Transverse colon (tissue), 4 donors: ENCODE data around the gene SBF2. TPM values are rescaled to one million over a fixed set of nuclear protein-coding genes. Genes with fewer than 3 reads are reported as not detected.

Experiments used
- DNase-seq: peaks from one replicate; pipeline ENCODE4 v3.0.0-alpha.2; 2019
- H3K27ac ChIP-seq, 4 donors: fragments of 200-600 bp; sonication (generic); 2 replicates each; pipeline ENCODE4 v1.5.1; 2016 to 2018; ENCODE audit warnings: inconsistent platforms in 4 of 4
- H3K27me3 ChIP-seq: fragments of 200-600 bp; sonication (generic); 2 replicates; pipeline ENCODE4 v1.5.1; 2017; ENCODE audit warnings: inconsistent platforms
- H3K36me3 ChIP-seq, 4 donors: fragments of 200-600 bp; sonication (generic); 2 replicates each; pipeline ENCODE4 v1.5.1; 2017 to 2019; ENCODE audit warnings: inconsistent platforms in 4 of 4
- H3K4me1 ChIP-seq, 4 donors: fragments of 200-600 bp; sonication (generic); 2 replicates each; pipeline ENCODE4 v1.5.1; 2017 to 2020; ENCODE audit warnings: inconsistent platforms in 4 of 4
- H3K4me3 ChIP-seq, 4 donors: fragments of 200-600 bp; sonication (generic); 1 replicate in 1 of 4; 2 replicates in 3 of 4; pipeline versions ENCODE4 v1.5.1 to v1.6.1; 2017 to 2019; ENCODE audit warnings: inconsistent platforms in 4 of 4
- H3K9me3 ChIP-seq, 2 donors: fragments of 200-600 bp; sonication (generic); 2 replicates each; pipeline ENCODE4 v1.5.1; 2017 to 2019; ENCODE audit warnings: inconsistent platforms in 2 of 2
- CTCF ChIP-seq, 5 experiments: fragments of 200-600 bp in 3 of 5; fragments of 450-650 bp in 2 of 5; sonication (generic) in 3 of 5; IDR thresholded peaks; 1 replicate in 2 of 5; 2 replicates in 3 of 5; pipeline ENCODE4 v1.5.1; 2016 to 2017; ENCODE audit warnings: antibody characterized with exemption in 5 of 5, inconsistent platforms in 3 of 5, mild to moderate bottlenecking in 2 of 5, moderate library complexity in 1 of 5
- EP300 ChIP-seq: sonication (generic); formaldehyde crosslinking; IDR thresholded peaks from one replicate; pipeline ENCODE4 v1.6.1; 2017; ENCODE audit warnings: antibody characterized with exemption, low read depth
- POLR2A ChIP-seq: fragments of 450-650 bp; IDR thresholded peaks from one replicate; pipeline ENCODE4 v1.6.1; 2016; ENCODE audit warnings: antibody characterized with exemption, mild to moderate bottlenecking, moderate library complexity
- POLR2AphosphoS5 ChIP-seq, 3 donors: sonication (generic); formaldehyde crosslinking; IDR thresholded peaks; one replicate each; pipeline ENCODE4 v1.6.1; 2016; ENCODE audit warnings: antibody characterized with exemption in 3 of 3
- WGBS, 2 donors: methylation state at CpG; one replicate each; pipeline ENCODE4 v1.1.5; 2018; ENCODE audit warnings: low coverage in 1 of 2; 5-methylcytosine and 5-hydroxymethylcytosine counted together
- in situ Hi-C, 4 donors: fragments of 200-750 bp; cut with MboI; loops; one replicate each; pipeline versions ENCODE4 v1.15.0 to v1.15.1; 2017; ENCODE audit warnings: low sequenced_read_pairs in 3 of 4, low pct_ligation_motif_present in 1 of 4, low pct_unique_long_range_greater_than_20kb in 1 of 4
- intact Hi-C: fragments of 100-400 bp; cut with DNase I; formaldehyde crosslinking; loops from one replicate; pipeline ENCODE4 v1.15.1; 2023; ENCODE audit warnings: low total_unique reads
- total RNA-seq, 4 donors: library from RNA; depleted of rRNA; stranded (reverse); fragments of >200 nt; gene quantifications; one replicate each; pipeline ENCODE4 v1.1.0, GENCODE V29; 2016

The SBF2 gene
- total RNA-seq, 4 donors from 2014 or later, result 46.4 to 71.0 (median 54.8) TPM

DNA sequence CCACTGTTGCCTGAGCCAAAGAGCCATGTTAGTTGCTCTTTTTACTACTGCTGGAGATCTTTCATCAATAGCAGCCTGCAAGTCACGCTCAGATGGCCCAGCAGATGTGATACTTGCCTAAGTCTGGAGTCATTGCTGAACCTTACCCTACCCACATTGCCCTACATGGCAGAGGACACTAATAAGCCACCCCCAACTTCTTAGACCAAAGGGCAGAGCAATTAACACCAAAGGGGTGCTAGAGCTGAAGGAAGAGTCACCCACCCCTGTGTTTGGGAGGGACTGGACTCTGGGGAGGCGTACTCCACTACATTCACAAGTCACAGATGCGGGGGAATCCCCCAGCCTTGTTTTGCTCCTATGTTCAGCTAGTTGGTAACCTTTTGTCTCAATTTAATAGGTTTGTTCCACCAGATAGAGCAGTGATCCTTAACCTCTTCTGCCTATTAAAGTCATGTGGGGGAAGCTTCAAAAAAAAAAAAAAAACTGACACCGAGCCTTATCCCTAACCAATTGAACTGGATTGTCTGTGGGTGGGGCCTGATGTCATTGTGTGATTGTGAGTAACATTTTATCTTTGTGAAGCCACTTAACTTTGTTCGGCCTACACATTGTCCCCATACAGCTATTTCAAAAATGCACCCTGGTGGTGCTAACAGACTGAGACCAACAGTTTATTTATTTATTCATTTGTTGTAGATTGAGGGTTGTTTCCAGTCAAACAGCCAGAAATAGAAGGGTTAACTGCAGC is 23.9 kb upstream of the SBF2 start:
- Histone ChIP-seq H3K4me1 (peaks cover 6 to 20% (median 11%) of the 10 kb centered on the region in 4 donors), H3K9me3 (no peaks in the 10 kb centered on the region), H3K27ac (peak overlapping the region; percentile 34 to 49 (median 48)), H3K27me3 (no peaks in the 10 kb centered on the region), H3K36me3 (no peaks in the 10 kb centered on the region), H3K4me3 (no peak overlapping the region)
- in situ Hi-C loops, result loop anchor here (10.0 to 25.0 kb wide), 5 partner anchors 103 to 563 kb away; no protein-coding TSS in a partner anchor
- WGBS, 2 donors, result 64 to 73% methylated on average over 3 to 5 of the region's 5 CpGs
- no peak for DNase-seq
- intact Hi-C loops, result no loop called here
- TF ChIP-seq CTCF (IDR thresholded peaks at IDR 0.05) (no peak), POLR2A (no peak), EP300 (no peak), POLR2AphosphoS5 (IDR thresholded peaks at IDR 0.05) (no peak)

- intact Hi-C loops, result no loop called here
- WGBS, 2 donors, result 72 to 74% methylated on average over 2 to 4 of the region's 4 CpGs
- Histone ChIP-seq H3K27ac (peak overlapping the region in 3 of 4 donors; percentile 34 to 48 (median 47)), H3K36me3 (no peaks in the 10 kb centered on the region), H3K9me3 (no peaks in the 10 kb centered on the region), H3K4me3 (no peak overlapping the region), H3K4me1 (peaks cover 0 to 13% (median 4%) of the 10 kb centered on the region in 4 donors), H3K27me3 (no peaks in the 10 kb centered on the region)
- in situ Hi-C loops, result loop anchor here (10.0 to 25.0 kb wide), 5 partner anchors 102 to 562 kb away; no protein-coding TSS in a partner anchor
- DNase-seq, result no peak
- TF ChIP-seq POLR2A, result no peak
- no peak for TF ChIP-seq CTCF (IDR thresholded peaks at IDR 0.05)
- no peak for TF ChIP-seq EP300
- TF ChIP-seq POLR2AphosphoS5 (IDR thresholded peaks at IDR 0.05), result no peak
Measured at GRCh38 chr11:10317151-10317755, 23.2 kb upstream of the SBF2 start.

DNA sequence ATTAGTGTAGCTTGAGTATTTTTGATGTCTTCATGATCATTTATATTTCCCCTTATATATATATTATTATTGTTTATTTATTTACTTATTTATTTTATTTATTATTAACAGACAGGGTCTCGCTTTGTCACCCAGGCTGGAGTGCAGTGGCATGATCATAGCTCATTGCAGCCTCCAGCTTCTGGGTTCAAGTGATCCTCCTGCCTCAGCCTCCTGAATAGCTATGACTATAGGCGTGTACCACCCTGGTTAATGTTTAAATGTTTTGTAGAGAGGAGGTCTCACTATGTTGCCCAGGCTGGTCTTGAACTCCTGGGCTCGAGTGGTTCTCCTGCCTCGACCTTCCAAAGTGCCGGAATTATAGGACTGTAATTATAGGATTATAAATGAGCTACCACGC is 21.1 kb upstream of the SBF2 start:
- Histone ChIP-seq H3K4me3 (no peak overlapping the region), H3K36me3 (no peaks in the 10 kb centered on the region), H3K4me1 (peaks cover 0 to 16% (median 6%) of the 10 kb centered on the region in 4 donors), H3K27ac (no peak overlapping the region), H3K27me3 (no peaks in the 10 kb centered on the region), H3K9me3 (no peaks in the 10 kb centered on the region)
- 33 to 64% methylated on average over 5 to 6 of the region's 6 CpGs for WGBS, 2 donors
- DNase-seq, result no peak
- no peak for TF ChIP-seq CTCF (IDR thresholded peaks at IDR 0.05)
- no peak for TF ChIP-seq POLR2AphosphoS5 (IDR thresholded peaks at IDR 0.05)
- TF ChIP-seq EP300, result no peak
- no peak for TF ChIP-seq POLR2A
- in situ Hi-C loops, result loop anchor here (10.0 to 25.0 kb wide), 5 partner anchors 100 to 560 kb away; no protein-coding TSS in a partner anchor
- intact Hi-C loops, result no loop called here
